Measurements from ENCODE around the gene SLC25A20.
A peak's percentile ranks its signal among the peaks of the same experiment; 100 is the strongest.

Gene SLC25A20

GRCh38 chr3:48897460-48898376 is 964 bp downstream of the SLC25A20 start:
- DNase-seq: no peak

GRCh38 chr3:48896936-48897335 is 1.7 kb downstream of the SLC25A20 start:
- no peak for DNase-seq

- DNase-seq: no peak
Observed at GRCh38 chr3:48894516-48894915, 4.2 kb downstream of the SLC25A20 start.

GRCh38 chr3:48891606-48892005 is 7.1 kb downstream of the SLC25A20 start:
- DNase-seq: no peak

GRCh38 chr3:48885753-48886152 is 12.9 kb downstream of the SLC25A20 start:
- no peak for DNase-seq

GRCh38 chr3:48881652-48882114 is 17.0 kb downstream of the SLC25A20 start:
- DNase-seq: no peak

- DNase-seq: no peak
Observed at GRCh38 chr3:48881006-48881405, 17.7 kb downstream of the SLC25A20 start.

GRCh38 chr3:48879994-48880377 is 18.7 kb downstream of the SLC25A20 start:
- no peak for DNase-seq

- no peak for DNase-seq
Observed at GRCh38 chr3:48879307-48879993, 19.2 kb downstream of the SLC25A20 start.

- DNase-seq: no peak
Observed at GRCh38 chr3:48877671-48878070, 21.0 kb downstream of the SLC25A20 start.

GRCh38 chr3:48863122-48863521 is 35.6 kb downstream of the SLC25A20 start:
- DNase-seq: no peak

GRCh38 chr3:48859206-48859605 is 39.5 kb downstream of the SLC25A20 start:
- no peak for DNase-seq

- DNase-seq: no peak
Observed at GRCh38 chr3:48858709-48859108, 40.0 kb downstream of the SLC25A20 start.

- DNase-seq: no peak
Observed at GRCh38 chr3:48857641-48858040, 41.0 kb downstream of the SLC25A20 start.

- DNase-seq: no peak
Observed at GRCh38 chr3:48856469-48856868, 42.2 kb downstream of the SLC25A20 start.

- DNase-seq: no peak
Observed at GRCh38 chr3:48855681-48856447, 42.8 kb downstream of the SLC25A20 start.

GRCh38 chr3:48852151-48852550 is 46.5 kb downstream of the SLC25A20 start:
- no peak for DNase-seq

GRCh38 chr3:48851407-48851806 is 47.3 kb downstream of the SLC25A20 start:
- no peak for DNase-seq

GRCh38 chr3:48848816-48849515 is 49.7 kb downstream of the SLC25A20 start:
- no peak for DNase-seq

GRCh38 chr3:48847504-48848423 is 50.9 kb downstream of the SLC25A20 start, which contains the start of gene PRKAR2A:
PRKAR2A (minus strand) TSS chr3:48847874; CDS start chr3:48847596, 278 bp downstream.
- peak; percentile 49 to 89 for DNase-seq

GRCh38 chr3:48847053-48847503 is 51.6 kb downstream of the SLC25A20 start:
- DNase-seq: peak; percentile 49 to 68
